Measurements from ENCODE around the gene RIC8B.

The RIC8B gene

DNA sequence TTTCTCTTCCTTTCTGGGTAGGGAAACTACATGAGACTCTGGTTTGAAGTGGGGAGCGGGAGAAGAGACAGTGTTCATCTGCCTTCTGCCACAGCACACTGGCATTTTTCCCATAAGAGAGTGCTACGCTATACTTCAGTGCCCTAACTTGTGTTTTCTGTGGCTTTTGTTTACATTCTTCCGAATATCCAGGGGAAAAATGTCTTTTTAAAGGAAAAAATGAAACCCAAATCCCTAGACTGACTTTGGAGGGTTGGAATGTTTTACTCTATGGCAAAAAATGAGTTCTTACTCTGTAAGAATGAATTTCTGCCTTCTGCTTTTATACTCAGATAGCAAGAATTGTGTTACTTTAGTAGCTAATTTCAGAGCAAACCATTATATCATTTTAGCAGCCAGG is 93.2 kb downstream of the RIC8B start:
- H3K18ac ChIP-seq (ENCODE audit: low read depth in 1 of 2, low read length in 2 of 2) = no peak overlapping the region
- H3K14ac ChIP-seq (ENCODE audit: low read length in 2 of 2) = no peak overlapping the region
- no peak overlapping the region for H3K9ac ChIP-seq (ENCODE audit: low read length)
- no peak overlapping the region for H4K8ac ChIP-seq (ENCODE audit: low read length)
- no peaks in the 10 kb centered on the region for H3K4me1 ChIP-seq (ENCODE audit: control insufficient read depth, insufficient read depth, low read depth, low read length)
- no peak overlapping the region for H2AK5ac ChIP-seq (ENCODE audit: low read length, severe bottlenecking)
- peak; percentile 31 for DNase-seq
- H2BK12ac ChIP-seq (ENCODE audit: low read length in 2 of 2) = no peak overlapping the region
- H3K4me2 ChIP-seq (ENCODE audit: low read length, poor library complexity, severe bottlenecking) = no peak overlapping the region
- H3K36me3 ChIP-seq (ENCODE audit: control insufficient read depth in 1 of 2, insufficient read depth in 2 of 2, low read depth in 1 of 2, low read length in 2 of 2) = peaks cover 0 to 4% of the 10 kb centered on the region in 2 experiments
- H2AFZ ChIP-seq (ENCODE audit: low read depth, low read length) = no peak overlapping the region
- no peak overlapping the region for H3K4me3 ChIP-seq (ENCODE audit: insufficient read depth in 1 of 2, low read depth in 1 of 2, low read length in 2 of 2)
- H2BK5ac ChIP-seq (ENCODE audit: low read depth, low read length, poor library complexity, severe bottlenecking) = no peak overlapping the region
- peaks cover 9% of the 10 kb centered on the region for H3K79me1 ChIP-seq (replicated peaks; ENCODE audit: low read length, poor library complexity, severe bottlenecking)
- H3K27me3 ChIP-seq (ENCODE audit: control insufficient read depth in 1 of 2, insufficient read depth in 1 of 2, low read length in 2 of 2) = no peaks in the 10 kb centered on the region
- H3K4ac ChIP-seq (ENCODE audit: low read depth in 1 of 2, low read length in 2 of 2) = no peak overlapping the region
- no peak overlapping the region for H2BK15ac ChIP-seq (ENCODE audit: low read depth, poor library complexity, severe bottlenecking)
- H3K27ac ChIP-seq (ENCODE audit: low read length, poor library complexity, severe bottlenecking) = no peak overlapping the region
- H2BK120ac ChIP-seq (ENCODE audit: low read depth, low read length) = no peak overlapping the region
- H3K9me3 ChIP-seq (ENCODE audit: control insufficient read depth, low read length) = no peaks in the 10 kb centered on the region
- H3K23ac ChIP-seq (ENCODE audit: low read length in 2 of 2) = no peak overlapping the region
- 78% methylated on average over 3 of the region's 3 CpGs for WGBS
- no peak overlapping the region for H4K91ac ChIP-seq (ENCODE audit: low read length)

DNA sequence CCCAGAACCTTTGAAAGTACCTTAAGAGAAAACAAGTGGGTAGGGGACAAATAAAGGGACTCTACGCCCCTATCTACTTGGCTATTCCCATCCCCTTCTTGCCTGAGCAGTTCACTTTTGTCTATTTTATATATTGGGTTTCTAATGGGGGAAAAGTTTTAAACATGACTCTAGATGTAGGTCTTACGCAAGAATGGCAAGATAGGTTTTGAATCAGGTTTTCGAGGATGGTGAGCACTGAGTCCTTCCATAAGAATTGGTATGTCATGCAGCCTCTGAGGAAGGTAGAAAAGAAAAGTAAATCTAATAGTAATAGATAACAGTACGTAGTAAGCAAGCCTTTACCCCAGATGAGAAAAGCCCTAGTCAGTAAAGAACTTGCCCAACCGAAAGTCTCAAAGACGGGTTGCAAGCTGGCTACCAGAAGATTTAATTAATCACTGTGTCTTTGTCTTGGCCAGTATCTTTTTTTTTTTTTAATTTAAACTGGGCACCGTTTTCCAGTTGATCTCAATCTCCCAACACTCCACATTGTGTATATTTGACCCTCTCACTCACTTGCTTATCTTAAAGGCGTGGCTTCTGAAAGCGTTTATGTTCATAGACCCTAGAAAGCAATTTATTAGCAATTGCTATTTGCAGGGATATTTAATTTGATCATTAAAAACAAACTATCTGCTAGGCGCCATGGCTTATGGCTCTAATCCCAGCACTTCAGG is 94.7 kb downstream of the RIC8B start:
- Histone ChIP-seq H3K4me3 (ENCODE audit: insufficient read depth in 1 of 2, low read depth in 1 of 2, low read length in 2 of 2) (no peak overlapping the region), H3K18ac (ENCODE audit: low read depth in 1 of 2, low read length in 2 of 2) (no peak overlapping the region), H3K27me3 (ENCODE audit: control insufficient read depth in 1 of 2, insufficient read depth in 1 of 2, low read length in 2 of 2) (no peaks in the 10 kb centered on the region), H3K14ac (ENCODE audit: low read length in 2 of 2) (no peak overlapping the region), H4K8ac (ENCODE audit: low read length) (no peak overlapping the region), H2BK15ac (ENCODE audit: low read depth, poor library complexity, severe bottlenecking) (no peak overlapping the region), H2AK5ac (ENCODE audit: low read length, severe bottlenecking) (no peak overlapping the region), H2BK5ac (ENCODE audit: low read depth, low read length, poor library complexity, severe bottlenecking) (no peak overlapping the region), H3K23ac (ENCODE audit: low read length in 2 of 2) (no peak overlapping the region), H3K9me3 (ENCODE audit: control insufficient read depth, low read length) (no peaks in the 10 kb centered on the region), H3K36me3 (ENCODE audit: control insufficient read depth in 1 of 2, insufficient read depth in 2 of 2, low read depth in 1 of 2, low read length in 2 of 2) (peaks cover 0 to 14% of the 10 kb centered on the region in 2 experiments), H2BK120ac (ENCODE audit: low read depth, low read length) (no peak overlapping the region), H3K4me1 (ENCODE audit: control insufficient read depth, insufficient read depth, low read depth, low read length) (no peaks in the 10 kb centered on the region), H2BK12ac (ENCODE audit: low read length in 2 of 2) (no peak overlapping the region), H3K27ac (ENCODE audit: low read length, poor library complexity, severe bottlenecking) (no peak overlapping the region), H2AFZ (ENCODE audit: low read depth, low read length) (no peak overlapping the region), H3K4ac (ENCODE audit: low read depth in 1 of 2, low read length in 2 of 2) (no peak overlapping the region), H3K9ac (ENCODE audit: low read length) (no peak overlapping the region), H3K79me1 (replicated peaks; ENCODE audit: low read length, poor library complexity, severe bottlenecking) (peaks cover 9% of the 10 kb centered on the region), H4K91ac (ENCODE audit: low read length) (no peak overlapping the region), H3K4me2 (ENCODE audit: low read length, poor library complexity, severe bottlenecking) (no peak overlapping the region)
- no peak for DNase-seq
- WGBS = 94% methylated on average over 8 of the region's 10 CpGs

DNA sequence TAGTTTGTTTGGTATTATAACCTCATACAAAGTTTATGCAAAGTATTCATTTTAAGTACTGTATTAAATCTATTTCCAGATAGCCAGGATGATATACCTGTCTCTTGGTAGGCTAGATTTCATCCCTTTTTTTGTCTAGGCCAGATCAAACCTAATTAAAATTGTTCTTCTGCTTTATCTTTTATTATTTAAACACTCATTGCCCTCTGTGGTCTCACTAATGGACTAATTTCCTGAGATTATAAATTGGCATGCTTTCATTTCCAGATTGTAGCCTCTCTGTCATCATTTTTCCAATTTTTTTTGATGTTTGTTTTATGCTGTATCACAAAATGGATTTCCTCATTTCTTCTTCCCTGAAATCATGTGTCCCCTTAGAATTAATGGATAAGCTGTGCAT is 95.6 kb downstream of the RIC8B start:
- H3K4me2 ChIP-seq (ENCODE audit: low read length, poor library complexity, severe bottlenecking) = no peak overlapping the region
- H4K8ac ChIP-seq (ENCODE audit: low read length) = no peak overlapping the region
- no peak overlapping the region for H2BK120ac ChIP-seq (ENCODE audit: low read depth, low read length)
- no peak overlapping the region for H3K27ac ChIP-seq (ENCODE audit: low read length, poor library complexity, severe bottlenecking)
- H3K4me3 ChIP-seq (ENCODE audit: insufficient read depth in 1 of 2, low read depth in 1 of 2, low read length in 2 of 2) = no peak overlapping the region
- DNase-seq = no peak
- H3K23ac ChIP-seq (ENCODE audit: low read length in 2 of 2) = no peak overlapping the region
- no peak overlapping the region for H2BK15ac ChIP-seq (ENCODE audit: low read depth, poor library complexity, severe bottlenecking)
- no peak overlapping the region for H2BK5ac ChIP-seq (ENCODE audit: low read depth, low read length, poor library complexity, severe bottlenecking)
- H2AFZ ChIP-seq (ENCODE audit: low read depth, low read length) = no peak overlapping the region
- H3K9me3 ChIP-seq (ENCODE audit: control insufficient read depth, low read length) = no peaks in the 10 kb centered on the region
- no peaks in the 10 kb centered on the region for H3K4me1 ChIP-seq (ENCODE audit: control insufficient read depth, insufficient read depth, low read depth, low read length)
- H3K36me3 ChIP-seq (ENCODE audit: control insufficient read depth in 1 of 2, insufficient read depth in 2 of 2, low read depth in 1 of 2, low read length in 2 of 2) = peaks cover 0 to 17% of the 10 kb centered on the region in 2 experiments
- no peak overlapping the region for H3K14ac ChIP-seq (ENCODE audit: low read length in 2 of 2)
- no peaks in the 10 kb centered on the region for H3K27me3 ChIP-seq (ENCODE audit: control insufficient read depth in 1 of 2, insufficient read depth in 1 of 2, low read length in 2 of 2)
- H3K79me1 ChIP-seq (replicated peaks; ENCODE audit: low read length, poor library complexity, severe bottlenecking) = peaks cover 8% of the 10 kb centered on the region
- H2BK12ac ChIP-seq (ENCODE audit: low read length in 2 of 2) = no peak overlapping the region
- no peak overlapping the region for H3K4ac ChIP-seq (ENCODE audit: low read depth in 1 of 2, low read length in 2 of 2)
- H3K9ac ChIP-seq (ENCODE audit: low read length) = no peak overlapping the region
- H3K18ac ChIP-seq (ENCODE audit: low read depth in 1 of 2, low read length in 2 of 2) = no peak overlapping the region
- no peak overlapping the region for H4K91ac ChIP-seq (ENCODE audit: low read length)
- H2AK5ac ChIP-seq (ENCODE audit: low read length, severe bottlenecking) = no peak overlapping the region

DNA sequence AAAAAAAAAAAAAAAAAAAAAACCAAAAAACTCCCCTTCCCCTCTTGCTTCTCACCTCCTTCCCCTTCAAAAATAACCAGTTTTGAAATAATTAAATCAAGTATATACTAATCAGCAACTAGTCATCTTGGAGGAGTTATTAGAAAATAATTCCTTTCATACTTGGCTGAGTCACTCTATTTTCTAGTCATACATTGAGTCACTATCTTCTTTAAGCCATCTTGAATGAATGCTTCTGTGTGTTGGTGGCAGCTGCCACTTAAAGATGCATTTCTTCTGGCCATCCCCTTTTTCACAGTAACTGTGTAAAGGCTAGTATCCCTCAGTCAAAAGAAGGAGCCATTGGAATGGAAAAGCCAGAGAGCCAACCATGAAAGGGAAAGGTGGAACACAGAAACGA is 97.0 kb downstream of the RIC8B start:
- no peak overlapping the region for H3K18ac ChIP-seq (ENCODE audit: low read depth in 1 of 2, low read length in 2 of 2)
- H3K4me3 ChIP-seq (ENCODE audit: insufficient read depth in 1 of 2, low read depth in 1 of 2, low read length in 2 of 2) = no peak overlapping the region
- no peak overlapping the region for H2BK120ac ChIP-seq (ENCODE audit: low read depth, low read length)
- peaks cover 0 to 13% of the 10 kb centered on the region in 2 experiments for H3K36me3 ChIP-seq (ENCODE audit: control insufficient read depth in 1 of 2, insufficient read depth in 2 of 2, low read depth in 1 of 2, low read length in 2 of 2)
- no peak overlapping the region for H3K4ac ChIP-seq (ENCODE audit: low read depth in 1 of 2, low read length in 2 of 2)
- H3K9ac ChIP-seq (ENCODE audit: low read length) = no peak overlapping the region
- peak; percentile 28 for DNase-seq
- no peak overlapping the region for H2AK5ac ChIP-seq (ENCODE audit: low read length, severe bottlenecking)
- no peak overlapping the region for H3K4me2 ChIP-seq (ENCODE audit: low read length, poor library complexity, severe bottlenecking)
- peak overlapping the region; percentile 10 for H3K27ac ChIP-seq (ENCODE audit: low read length, poor library complexity, severe bottlenecking)
- H4K91ac ChIP-seq (ENCODE audit: low read length) = no peak overlapping the region
- H3K4me1 ChIP-seq (ENCODE audit: control insufficient read depth, insufficient read depth, low read depth, low read length) = no peaks in the 10 kb centered on the region
- H2BK5ac ChIP-seq (ENCODE audit: low read depth, low read length, poor library complexity, severe bottlenecking) = no peak overlapping the region
- WGBS = 100% methylated on average over 1 of the region's 1 CpG
- no peaks in the 10 kb centered on the region for H3K27me3 ChIP-seq (ENCODE audit: control insufficient read depth in 1 of 2, insufficient read depth in 1 of 2, low read length in 2 of 2)
- H3K79me1 ChIP-seq (replicated peaks; ENCODE audit: low read length, poor library complexity, severe bottlenecking) = peaks cover 4% of the 10 kb centered on the region
- H2BK12ac ChIP-seq (ENCODE audit: low read length in 2 of 2) = no peak overlapping the region
- no peak overlapping the region for H2BK15ac ChIP-seq (ENCODE audit: low read depth, poor library complexity, severe bottlenecking)
- H4K8ac ChIP-seq (ENCODE audit: low read length) = no peak overlapping the region
- H3K9me3 ChIP-seq (ENCODE audit: control insufficient read depth, low read length) = no peaks in the 10 kb centered on the region
- no peak overlapping the region for H2AFZ ChIP-seq (ENCODE audit: low read depth, low read length)
- no peak overlapping the region for H3K23ac ChIP-seq (ENCODE audit: low read length in 2 of 2)
- H3K14ac ChIP-seq (ENCODE audit: low read length in 2 of 2) = no peak overlapping the region

Measured in mesenchymal stem cell (in vitro differentiated cells and primary cell).